Psoas muscle (tissue), 8 donors: ENCODE results near the gene DIPK1B. TPM values are rescaled to one million over a fixed set of nuclear protein-coding genes. Genes with fewer than 3 reads are reported as not detected.
A peak's percentile ranks its signal among the peaks of the same experiment; 100 is the strongest.

Experiments
- ATAC-seq, 4 donors: fragments of 200-7000 bp; cut with Tn5 transposase; one replicate each; pipeline ENCODE4 v1.9.1; 2020; ENCODE audit warnings: moderate library complexity in 3 of 4, mild to moderate bottlenecking in 2 of 4
- DNase-seq, 2 donors: peaks; one replicate each; pipeline ENCODE4 v3.0.0-alpha.2; 2020
- H3K27ac ChIP-seq: fragments of 200-600 bp; one replicate; pipeline ENCODE4 v1.8.0; 2022
- H3K27me3 ChIP-seq, 3 donors: fragments of 200-600 bp in 1 of 3; one replicate each; pipeline versions ENCODE4 v1.6.1 to v1.8.0; 2013 to 2022; ENCODE audit warnings: low read length in 2 of 3, mild to moderate bottlenecking in 2 of 3, moderate library complexity in 1 of 3; ENCODE audit not compliant: insufficient read depth in 3 of 3
- H3K36me3 ChIP-seq, 2 donors: fragments of 200-600 bp in 1 of 2; one replicate each; pipeline versions ENCODE4 v1.6.1 to v1.8.0; 2013 to 2022; ENCODE audit warnings: low read depth in 1 of 2, mild to moderate bottlenecking in 1 of 2, moderate library complexity in 1 of 2; ENCODE audit not compliant: insufficient read depth in 1 of 2
- H3K4me1 ChIP-seq: fragments of 200-600 bp; one replicate; pipeline ENCODE4 v1.8.0; 2022
- H3K4me3 ChIP-seq: fragments of 200-600 bp; one replicate; pipeline ENCODE4 v1.8.0; 2022; ENCODE audit warnings: mild to moderate bottlenecking
- H3K9me3 ChIP-seq: fragments of 200-600 bp; one replicate; pipeline ENCODE4 v1.8.0; 2022
- CTCF ChIP-seq: fragments of 200-600 bp; IDR thresholded peaks from one replicate; pipeline ENCODE4 v1.8.0; 2022; ENCODE audit warnings: antibody characterized with exemption
- WGBS, 3 donors: extraction: QIAGEN DNeasy Blood & Tissue Kit; methylation state at CpG; one replicate each; pipeline versions ENCODE4 v1.1.6 to v1.1.7; 2013; 5-methylcytosine and 5-hydroxymethylcytosine counted together
- intact Hi-C, 2 donors: fragments of 100-400 bp; cut with DNase I; formaldehyde crosslinking; loops; one replicate each; pipeline versions ENCODE4 v1.11.0 to v1.14.2; 2022
- polyA plus RNA-seq, 3 donors: library from polyadenylated mRNA; stranded (reverse); fragments of 200-250 nt; gene quantifications; one replicate each; pipeline ENCODE4 v1.2.3, GENCODE V29; 2013
- total RNA-seq, 4 donors: library from RNA; stranded (reverse); fragmentation: NEBNext Ultra II Directional in 2 of 4; extraction: Animal tissue kit (Norgen Biotek cat#: 25700) in 2 of 4; gene quantifications; one replicate each; pipeline versions ENCODE4 v1.2.1 to v1.2.4, GENCODE V29; 2021 to 2023
- donor health status: healthy with polysubstance abuse.
- donor health status: DM: no; HTN: no; CAD: no; lungs with moderate emphysema.
- donor health status: Bipolar disorder and iron deficiency.
- donor health status: healthy.
- donor health status: DM: yes; HTN: yes; CAD: no.
- donor health status: DM: no; HTN: no; CAD: no.
- donor health status: DM: no; HTN: no; CAD: no.
- donor health status: DM: yes; HTN: yes; CAD: no.

DIPK1B gene
- total and polyA plus RNA-seq, 7 donors: 1.4 to 5.3 (median 2.4) TPM

DNA sequence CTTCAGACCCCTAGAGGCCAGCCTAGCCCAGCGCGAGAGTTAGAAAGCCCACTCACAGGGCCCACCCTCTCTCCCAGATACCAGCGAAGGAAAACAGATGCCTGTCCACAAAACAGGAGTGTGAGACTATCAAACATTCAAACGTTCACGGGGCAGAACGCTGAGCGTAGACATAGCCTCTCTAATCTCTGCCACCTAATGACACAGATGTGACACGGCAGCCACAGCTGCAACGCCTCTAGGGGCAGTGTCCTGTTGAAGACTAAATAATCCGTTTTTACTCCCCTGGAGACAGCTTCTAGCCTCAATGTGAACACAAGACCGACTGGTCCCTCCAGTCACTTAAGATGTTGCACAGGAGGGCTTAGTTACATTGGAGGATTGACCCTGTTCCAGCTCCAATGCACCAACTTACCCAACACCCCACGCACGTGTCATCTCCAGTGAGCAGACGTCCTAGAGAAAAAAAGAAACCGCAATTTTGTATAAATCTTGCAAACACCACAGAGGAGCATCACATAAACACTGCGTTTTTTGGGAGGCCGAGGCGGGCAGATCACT lies 14.3 kb downstream of the DIPK1B start:
- intact Hi-C loops: no loop called here
- ATAC-seq: peak in 1 of 4 donors; percentile 22
- peaks cover 36% of the 10 kb centered on the region for H3K4me1 ChIP-seq

DNA sequence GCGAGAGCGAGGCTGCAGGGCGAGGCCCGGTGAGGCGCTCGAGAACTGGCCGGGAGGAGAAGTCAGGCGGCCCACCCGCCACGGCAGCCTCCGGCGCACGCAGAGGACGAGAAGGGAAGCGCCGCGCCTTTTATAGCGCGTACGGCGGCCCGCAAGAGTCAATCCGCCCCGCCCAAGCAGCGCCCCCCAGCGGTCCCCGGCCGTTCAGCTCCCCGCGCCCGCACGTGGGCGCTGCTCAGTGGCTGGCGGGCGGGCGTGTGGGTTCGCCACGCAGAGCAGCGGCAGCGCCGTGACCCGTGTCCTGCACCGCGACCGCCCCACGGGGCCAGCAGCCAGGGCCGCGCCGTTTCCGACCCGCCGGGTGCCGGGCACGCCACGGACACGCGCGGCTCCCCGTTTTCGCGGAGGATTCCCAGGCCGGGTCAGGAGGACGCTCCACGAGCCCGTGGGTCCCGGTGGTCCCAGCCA lies 15.7 kb downstream of the DIPK1B start:
- H3K4me1 ChIP-seq: peaks cover 34% of the 10 kb centered on the region
- peak; percentile 93 to 96 for DNase-seq
- H3K27ac ChIP-seq: peak overlapping the region; percentile 76
- no peaks in the 10 kb centered on the region for H3K9me3 ChIP-seq
- WGBS, 3 donors: 0% methylated on average over 41 to 66 of the region's 66 CpGs
- peaks cover 8 to 39% of the 10 kb centered on the region in 2 donors for H3K36me3 ChIP-seq
- intact Hi-C loops: no loop called here
- H3K4me3 ChIP-seq: peak overlapping the region; percentile 86
- peak; percentile 88 to 92 (median 89) for ATAC-seq
- peak; percentile 94 for TF ChIP-seq CTCF
- no peaks in the 10 kb centered on the region for H3K27me3 ChIP-seq

More for the DNA sequence above, 14.3 kb downstream of the DIPK1B start:
- no peak for DNase-seq
- 23 to 32% (median 28%) methylated on average over 18 of the region's 18 CpGs for WGBS, 3 donors
- Histone ChIP-seq H3K27ac (peak overlapping the region; percentile 76), H3K36me3 (peaks cover 8 to 53% of the 10 kb centered on the region in 2 donors), H3K9me3 (no peaks in the 10 kb centered on the region), H3K27me3 (no peaks in the 10 kb centered on the region), H3K4me3 (peak overlapping the region; percentile 86)
- TF ChIP-seq CTCF: peak; percentile 34

GRCh38 chr9:136728548-136729123 lies 16.3 kb downstream of the DIPK1B start:
- Histone ChIP-seq H3K36me3 (peaks cover 8 to 33% of the 10 kb centered on the region in 2 donors), H3K27me3 (no peaks in the 10 kb centered on the region), H3K9me3 (no peaks in the 10 kb centered on the region), H3K4me3 (peak overlapping the region; percentile 86), H3K4me1 (peaks cover 34% of the 10 kb centered on the region), H3K27ac (peak overlapping the region; percentile 76)
- WGBS, 3 donors: 1 to 2% (median 1%) methylated on average over 48 to 53 of the region's 53 CpGs
- peak in 1 of 2 donors; percentile 46 for DNase-seq
- intact Hi-C loops: no loop called here
- ATAC-seq: peak; percentile 43 to 56 (median 48)
- TF ChIP-seq CTCF: no peak

DNA sequence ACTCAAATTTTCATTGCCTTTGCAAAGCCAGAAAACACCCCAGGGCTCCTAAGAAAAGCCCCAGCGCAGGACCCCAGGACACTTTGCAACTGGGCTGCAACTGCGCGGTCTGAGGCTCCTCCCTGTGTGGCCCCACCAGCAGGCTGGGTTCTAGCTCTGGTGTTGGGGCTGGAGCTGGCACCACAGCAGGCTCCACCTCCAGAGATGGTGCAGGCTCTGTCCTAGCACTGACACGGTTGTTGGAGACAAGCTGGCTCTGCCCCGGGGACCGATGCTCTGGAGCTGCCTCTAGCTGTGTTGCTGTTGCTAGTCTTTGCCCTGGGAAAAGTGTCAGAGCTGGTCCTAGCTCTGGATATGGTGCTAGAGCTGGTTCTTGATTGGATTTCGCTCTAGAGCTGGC lies 16.8 kb downstream of the DIPK1B start:
- Histone ChIP-seq H3K27ac (no peak overlapping the region), H3K4me3 (peak overlapping the region; percentile 86), H3K36me3 (peaks cover 8 to 28% of the 10 kb centered on the region in 2 donors), H3K27me3 (no peaks in the 10 kb centered on the region), H3K4me1 (peaks cover 34% of the 10 kb centered on the region), H3K9me3 (no peaks in the 10 kb centered on the region)
- WGBS, 3 donors: 52 to 79% (median 63%) methylated on average over 7 of the region's 7 CpGs
- intact Hi-C loops: no loop called here
- DNase-seq (peak in 1 of 2 donors; percentile 19), ATAC-seq (no peak)
- no peak for TF ChIP-seq CTCF
